ENCODE measurements around the gene FCSK. TPM values are rescaled to one million over a fixed set of nuclear protein-coding genes. Genes with fewer than 3 reads are reported as not detected.

Gene FCSK
- total and polyA plus RNA-seq, 5 experiments from 2014 or later = 4.5 to 39.7 (median 9.6) TPM

DNA sequence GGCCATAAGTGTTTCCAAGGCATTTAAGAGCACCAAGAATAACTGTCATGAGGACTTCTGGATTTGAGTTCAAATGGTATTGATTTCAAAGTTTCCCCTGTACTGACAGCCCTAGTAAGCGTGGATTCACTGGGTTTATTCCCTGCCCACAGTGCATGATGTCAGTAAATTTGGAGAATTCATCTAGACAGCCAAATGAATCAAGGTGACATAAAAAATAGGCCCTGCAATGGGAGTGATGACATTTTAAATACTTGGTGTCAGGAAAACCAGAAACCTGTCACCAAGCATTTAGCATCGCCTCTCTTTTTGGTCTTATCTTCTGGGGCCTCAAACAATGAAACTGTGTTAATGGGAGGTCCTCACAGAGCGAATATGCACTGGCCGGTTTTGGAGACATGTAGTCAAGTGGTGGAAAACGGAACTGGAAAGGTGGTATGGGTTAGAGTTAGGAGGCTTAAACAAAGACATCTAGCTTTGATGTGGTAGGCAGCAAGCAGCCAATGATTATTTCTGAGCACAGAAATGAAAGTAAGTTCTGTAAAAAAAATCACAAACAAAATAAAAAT is 39.9 kb downstream of the FCSK start:
- no peaks in the 10 kb centered on the region for H3K9me3 Mint-ChIP-seq
- H3K4me3 Mint-ChIP-seq = no peak overlapping the region
- H3K36me3 Mint-ChIP-seq = peaks cover 11 to 87% (median 22%) of the 10 kb centered on the region in 3 donors
- peak overlapping the region in 1 of 10 donors; percentile 13 for H3K27ac Mint-ChIP-seq
- no peaks in the 10 kb centered on the region for H3K27me3 Mint-ChIP-seq
- no peak for DNase-seq
- ATAC-seq = no peak
- POLR2A ChIA-PET = no interaction called here
- peaks cover 0 to 4% (median 0%) of the 10 kb centered on the region in 4 donors for H3K4me1 Mint-ChIP-seq

- POLR2A ChIA-PET = no interaction called here
- H3K27me3 Mint-ChIP-seq = no peaks in the 10 kb centered on the region
- peak overlapping the region in 1 of 10 donors; percentile 58 for H3K27ac Mint-ChIP-seq
These were observed 40.4 kb downstream of the FCSK start for GRCh38 chr16:70494777-70495176.

GRCh38 chr16:70495425-70496182 is 41.2 kb downstream of the FCSK start:
- Mint-ChIP-seq H3K27ac (peak overlapping the region in 2 of 10 donors; percentile 22 to 24), H3K9me3 (no peaks in the 10 kb centered on the region), H3K36me3 (peaks cover 11 to 81% (median 22%) of the 10 kb centered on the region in 3 donors), H3K27me3 (no peaks in the 10 kb centered on the region), H3K4me1 (peaks cover 0 to 4% (median 0%) of the 10 kb centered on the region in 4 donors), H3K4me3 (no peak overlapping the region)
- no peak for DNase-seq
- POLR2A ChIA-PET = no interaction called here
- ATAC-seq = no peak

More at GRCh38 chr16:70494777-70495176, 40.4 kb downstream of the FCSK start:
- DNase-seq = no peak
- Mint-ChIP-seq H3K36me3 (peaks cover 11 to 84% (median 22%) of the 10 kb centered on the region in 3 donors), H3K4me1 (peaks cover 0 to 4% (median 0%) of the 10 kb centered on the region in 4 donors), H3K4me3 (no peak overlapping the region), H3K9me3 (no peaks in the 10 kb centered on the region)
- no peak for ATAC-seq

GRCh38 chr16:70496513-70496912 is 42.1 kb downstream of the FCSK start:
- peak overlapping the region in 1 of 10 donors; percentile 44 for H3K27ac Mint-ChIP-seq
- peaks cover 0 to 4% (median 0%) of the 10 kb centered on the region in 4 donors for H3K4me1 Mint-ChIP-seq
- no peaks in the 10 kb centered on the region for H3K27me3 Mint-ChIP-seq
- no peaks in the 10 kb centered on the region for H3K9me3 Mint-ChIP-seq
- POLR2A ChIA-PET = no interaction called here
- ATAC-seq = no peak
- DNase-seq = no peak
- H3K36me3 Mint-ChIP-seq = peaks cover 11 to 82% (median 26%) of the 10 kb centered on the region in 3 donors
- H3K4me3 Mint-ChIP-seq = no peak overlapping the region

DNA sequence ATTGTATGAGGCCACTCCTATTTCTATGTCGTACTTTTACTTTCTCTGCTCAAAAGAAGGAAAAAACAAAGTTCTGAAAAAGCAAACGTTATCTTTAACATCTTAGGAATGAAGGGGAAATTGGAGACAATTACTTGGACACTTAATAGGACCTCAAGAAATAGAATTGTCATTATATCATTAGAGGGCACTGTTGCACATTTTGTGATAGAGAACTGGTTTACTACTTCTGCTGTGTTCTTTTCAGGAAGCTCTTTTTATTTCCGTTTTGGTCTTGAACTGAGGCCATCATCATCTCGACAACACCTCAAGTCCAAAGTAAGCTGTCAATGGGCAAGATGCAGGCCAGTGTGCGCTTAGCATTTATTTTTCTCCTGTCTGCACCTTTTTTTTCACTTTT is 54.4 kb downstream of the FCSK start:
- peaks cover 6 to 10% (median 9%) of the 10 kb centered on the region in 4 donors for H3K4me1 Mint-ChIP-seq
- H3K4me3 Mint-ChIP-seq = no peak overlapping the region
- peak overlapping the region in 8 of 10 donors; percentile 33 to 84 (median 66) for H3K27ac Mint-ChIP-seq
- peak in 2 of 10 donors; percentile 16 to 18 for DNase-seq
- peak in 1 of 2 donors; percentile 44 for ATAC-seq
- H3K27me3 Mint-ChIP-seq = no peaks in the 10 kb centered on the region
- no peaks in the 10 kb centered on the region for H3K9me3 Mint-ChIP-seq
- POLR2A ChIA-PET = interaction anchor here (1.0 kb wide), 1 partner anchor 15 kb away, joined by 5 read pairs; the partner anchor contains the start of genes COG4 and SF3B3
- H3K36me3 Mint-ChIP-seq = peaks cover 0 to 70% (median 11%) of the 10 kb centered on the region in 3 donors

DNA sequence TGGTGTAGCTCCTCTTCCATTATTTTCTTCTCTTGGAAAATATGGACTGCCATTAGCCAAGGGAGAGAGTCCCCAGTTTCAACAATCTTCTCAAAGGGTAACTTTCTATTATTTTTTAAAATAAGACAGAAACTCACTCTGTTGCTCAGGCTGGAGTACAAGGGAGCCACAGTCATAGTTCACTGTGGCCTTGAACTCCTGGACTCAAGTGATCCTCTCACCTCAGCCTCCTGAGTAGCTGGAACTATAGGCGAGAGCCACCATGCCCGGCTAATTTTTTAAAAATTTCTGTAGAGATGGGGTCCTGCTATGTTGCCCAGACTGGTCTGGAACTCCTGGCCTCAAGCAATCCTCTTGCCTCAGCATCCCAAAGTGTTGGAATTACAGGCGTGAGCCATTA is 55.8 kb downstream of the FCSK start:
- H3K4me3 Mint-ChIP-seq = no peak overlapping the region
- H3K27ac Mint-ChIP-seq = peak overlapping the region in 2 of 10 donors; percentile 62 to 63
- H3K4me1 Mint-ChIP-seq = peaks cover 6 to 10% (median 9%) of the 10 kb centered on the region in 4 donors
- ATAC-seq (no peak), DNase-seq (no peak)
- no peaks in the 10 kb centered on the region for H3K27me3 Mint-ChIP-seq
- H3K9me3 Mint-ChIP-seq = no peaks in the 10 kb centered on the region
- POLR2A ChIA-PET = interaction anchor here (0.5 kb wide), 1 partner anchor 113 kb away, joined by 3 read pairs; no protein-coding TSS in a partner anchor
- H3K36me3 Mint-ChIP-seq = peaks cover 0 to 79% (median 9%) of the 10 kb centered on the region in 3 donors

DNA sequence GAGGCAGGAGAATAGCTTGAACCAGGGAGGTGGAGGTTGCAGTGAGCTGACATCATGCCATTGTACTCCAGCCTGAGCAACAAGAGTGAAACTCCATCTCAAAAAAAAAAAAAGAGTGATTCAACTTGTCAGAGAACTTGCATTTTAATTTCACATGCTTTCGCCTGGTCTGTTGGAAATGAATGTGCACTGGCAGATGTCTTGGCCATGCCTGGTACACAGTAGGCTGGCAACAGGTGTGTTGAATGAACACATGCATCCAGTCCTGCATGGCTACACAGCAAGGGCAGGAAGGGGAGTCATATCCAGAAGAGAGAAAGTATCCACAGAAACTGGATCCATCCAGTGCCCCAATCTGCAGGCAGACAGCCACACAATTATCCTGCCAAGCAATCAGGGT is 57.4 kb downstream of the FCSK start:
- no peaks in the 10 kb centered on the region for H3K9me3 Mint-ChIP-seq
- ATAC-seq (no peak), DNase-seq (no peak)
- no peaks in the 10 kb centered on the region for H3K27me3 Mint-ChIP-seq
- H3K36me3 Mint-ChIP-seq = peaks cover 0 to 84% (median 14%) of the 10 kb centered on the region in 3 donors
- no peak overlapping the region for H3K27ac Mint-ChIP-seq
- peaks cover 6 to 10% (median 9%) of the 10 kb centered on the region in 4 donors for H3K4me1 Mint-ChIP-seq
- POLR2A ChIA-PET = interaction anchor here (0.7 kb wide), 1 partner anchor 104 kb away, joined by 3 read pairs; no protein-coding TSS in a partner anchor
- no peak overlapping the region for H3K4me3 Mint-ChIP-seq

DNA sequence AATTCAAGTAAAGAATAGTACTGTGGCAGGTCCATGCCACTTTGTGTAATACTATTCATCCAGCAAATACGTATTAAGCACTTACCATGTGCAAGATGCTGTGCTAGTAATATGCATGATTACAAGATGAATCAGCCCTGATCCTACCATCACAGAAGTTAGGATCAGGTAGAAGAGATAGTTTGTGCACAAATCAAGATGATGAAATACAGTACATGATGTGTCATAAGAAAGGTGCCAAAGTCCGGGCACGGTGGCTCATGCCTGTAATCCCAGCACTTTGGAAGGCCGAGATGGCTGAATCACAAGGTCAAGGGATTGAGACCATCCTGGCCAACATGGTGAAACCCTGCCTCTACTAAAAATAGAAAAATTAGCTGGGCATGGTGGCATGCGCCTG is 58.1 kb downstream of the FCSK start:
- Mint-ChIP-seq H3K27ac (no peak overlapping the region), H3K4me3 (no peak overlapping the region), H3K4me1 (peaks cover 6 to 10% (median 9%) of the 10 kb centered on the region in 4 donors), H3K9me3 (no peaks in the 10 kb centered on the region), H3K36me3 (peaks cover 0 to 83% (median 14%) of the 10 kb centered on the region in 3 donors), H3K27me3 (no peaks in the 10 kb centered on the region)
- ATAC-seq (no peak), DNase-seq (no peak)
- POLR2A ChIA-PET = no interaction called here

GRCh38 chr16:70520612-70521297 is 66.4 kb downstream of the FCSK start:
- H3K27me3 Mint-ChIP-seq = no peaks in the 10 kb centered on the region
- DNase-seq (peak in 1 of 10 donors; percentile 10), ATAC-seq (no peak)
- peaks cover 11 to 49% (median 39%) of the 10 kb centered on the region in 4 donors for H3K4me1 Mint-ChIP-seq
- H3K9me3 Mint-ChIP-seq = no peaks in the 10 kb centered on the region
- POLR2A ChIA-PET = interaction anchor here (0.6 kb wide), 1 partner anchor 174 kb away, joined by 3 read pairs; the partner anchor contains the start of gene DDX19A
- H3K36me3 Mint-ChIP-seq = peaks cover 6 to 31% (median 7%) of the 10 kb centered on the region in 3 donors
- H3K4me3 Mint-ChIP-seq = peak overlapping the region in 7 of 10 donors; percentile 15 to 97 (median 70)
- H3K27ac Mint-ChIP-seq = peak overlapping the region in 6 of 10 donors; percentile 33 to 94 (median 70)

GRCh38 chr16:70522216-70523075 is 68.1 kb downstream of the FCSK start:
- Mint-ChIP-seq H3K27ac (peak overlapping the region; percentile 96 to 100 (median 99)), H3K4me1 (peaks cover 19 to 64% (median 53%) of the 10 kb centered on the region in 4 donors), H3K36me3 (peaks cover 7 to 29% (median 10%) of the 10 kb centered on the region in 3 donors), H3K4me3 (peak overlapping the region; percentile 94 to 100 (median 98)), H3K27me3 (no peaks in the 10 kb centered on the region), H3K9me3 (no peaks in the 10 kb centered on the region)
- ATAC-seq (no peak), DNase-seq (peak in 1 of 10 donors; percentile 36)
- POLR2A ChIA-PET = interaction anchor here (1.0 to 3.3 kb wide), 6 partner anchors 14 to 234 kb away, joined by 3 to 38 read pairs (median 6); partner anchors contain the start of genes AARS1 and DDX19A

GRCh38 chr16:70523076-70523742 is 68.8 kb downstream of the FCSK start, which contains the start of gene COG4:
Gene COG4 (minus strand): TSS chr16:70523554. CDS start chr16:70523543, 11 bp downstream.
- ATAC-seq = peak; percentile 80 to 81
- no peaks in the 10 kb centered on the region for H3K9me3 Mint-ChIP-seq
- peaks cover 19 to 69% (median 57%) of the 10 kb centered on the region in 4 donors for H3K4me1 Mint-ChIP-seq
- peak within 1 kb of the TSS; percentile 94 to 100 (median 98) for H3K4me3 Mint-ChIP-seq
- peak within 1 kb of the TSS; percentile 96 to 100 (median 99) for H3K27ac Mint-ChIP-seq
- H3K27me3 Mint-ChIP-seq = no peaks in the 10 kb centered on the region
- peaks cover 7 to 29% (median 7%) of the 10 kb centered on the region in 3 donors for H3K36me3 Mint-ChIP-seq
- DNase-seq = peak; percentile 84 to 95 (median 90)
- POLR2A ChIA-PET = interaction anchor here (0.6 to 3.3 kb wide), 7 partner anchors 14 to 234 kb away, joined by 3 to 38 read pairs (median 5); partner anchors contain the start of genes AARS1 and DDX19A

All from naive thymus-derived CD8-positive, alpha-beta T cell (primary cell).